COR-L47 (cell line): ENCODE data around the gene RNF157.
"Not testable (repeated sequence)": the region's sequence is repeated elsewhere in the genome, so short reads cannot be mapped to it uniquely, and the experiment has no call there.

ENCODE experiments used
- DNase-seq: peaks from one replicate; lab custom pipeline; 2025; lab: John Stamatoyannopoulos, UW

RNF157 gene

DNA sequence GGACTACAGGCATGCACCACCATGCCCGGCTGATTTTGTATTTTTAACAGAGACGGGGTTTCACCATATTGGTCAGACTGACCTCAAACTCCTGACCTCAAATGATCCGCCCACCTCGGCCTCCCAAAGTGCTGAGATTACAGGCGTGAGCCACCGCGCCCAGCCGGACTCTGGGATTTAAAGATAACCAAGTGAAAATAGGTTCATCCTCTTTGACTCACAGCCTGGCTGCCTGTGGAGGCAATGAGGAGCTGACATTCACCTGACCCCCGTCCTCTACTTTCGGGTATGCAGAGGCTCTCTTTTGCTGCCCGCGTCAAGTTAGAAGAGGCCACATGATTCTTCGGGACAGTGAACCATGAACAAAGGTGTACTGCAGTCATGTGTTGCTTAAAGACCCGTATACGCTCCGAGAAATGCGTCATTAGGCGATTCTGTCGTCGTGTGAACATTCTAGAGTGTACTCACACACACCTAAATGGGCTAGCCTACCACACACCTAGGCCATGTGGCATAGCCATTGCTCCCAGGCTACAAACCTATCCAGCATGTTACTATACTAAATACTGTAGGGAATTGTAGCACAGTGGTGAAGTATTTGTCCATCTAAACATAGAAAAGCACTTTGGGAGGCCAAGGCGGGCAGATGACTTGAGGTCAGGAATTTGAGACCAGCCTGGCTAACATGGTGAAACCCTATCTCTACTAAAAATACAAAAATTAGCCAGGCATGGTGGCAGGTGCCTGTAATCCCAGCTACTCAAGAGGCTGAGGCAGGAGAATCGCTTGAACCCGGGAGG, 12.9 kb upstream of the RNF157 start:
- DNase-seq = not testable (repeated sequence)

DNA sequence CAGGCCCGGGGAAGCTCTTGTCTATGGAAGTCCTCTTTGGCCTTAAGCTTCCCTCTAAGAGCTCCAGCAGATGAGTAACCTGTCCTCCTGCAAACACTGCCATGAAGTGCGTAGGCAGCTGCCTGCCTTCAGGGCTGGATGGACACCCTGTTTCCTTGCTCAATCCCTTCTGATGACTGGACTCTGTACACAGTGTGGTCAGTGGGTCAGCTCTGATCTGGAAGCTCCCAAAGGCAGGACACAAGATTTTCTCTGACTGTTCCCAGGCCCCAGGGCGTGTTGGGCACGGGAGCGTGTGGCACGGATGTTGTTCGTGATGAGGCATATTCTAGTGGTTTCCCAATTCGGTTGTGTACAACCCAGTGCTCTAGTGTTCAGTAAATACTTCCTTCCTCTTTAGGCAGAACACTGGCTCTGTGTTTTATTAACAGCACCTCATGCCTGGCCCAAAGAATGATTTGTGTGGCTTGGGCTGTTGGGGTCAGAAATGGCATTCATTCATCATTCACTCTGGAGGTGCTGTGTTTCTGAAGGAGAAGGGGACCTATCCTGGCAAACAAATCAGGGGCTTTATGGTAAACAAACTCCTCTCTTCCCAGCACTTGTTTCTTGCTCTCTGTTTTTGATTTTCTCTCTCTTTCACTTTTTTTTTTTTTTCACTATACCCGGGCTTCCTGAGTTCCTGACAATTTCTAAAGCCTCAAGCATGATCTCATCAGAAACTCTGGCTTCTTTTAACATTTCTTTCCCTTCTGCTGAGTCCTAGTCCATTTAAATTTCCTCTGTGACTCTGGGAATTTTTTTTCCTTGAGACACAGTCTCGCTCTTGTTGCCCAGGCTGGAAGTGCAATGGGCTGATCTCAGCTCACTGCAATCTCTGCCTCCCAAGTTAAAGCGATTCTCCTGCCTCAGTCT, 12.0 kb upstream of the RNF157 start:
- DNase-seq = no peak

DNA sequence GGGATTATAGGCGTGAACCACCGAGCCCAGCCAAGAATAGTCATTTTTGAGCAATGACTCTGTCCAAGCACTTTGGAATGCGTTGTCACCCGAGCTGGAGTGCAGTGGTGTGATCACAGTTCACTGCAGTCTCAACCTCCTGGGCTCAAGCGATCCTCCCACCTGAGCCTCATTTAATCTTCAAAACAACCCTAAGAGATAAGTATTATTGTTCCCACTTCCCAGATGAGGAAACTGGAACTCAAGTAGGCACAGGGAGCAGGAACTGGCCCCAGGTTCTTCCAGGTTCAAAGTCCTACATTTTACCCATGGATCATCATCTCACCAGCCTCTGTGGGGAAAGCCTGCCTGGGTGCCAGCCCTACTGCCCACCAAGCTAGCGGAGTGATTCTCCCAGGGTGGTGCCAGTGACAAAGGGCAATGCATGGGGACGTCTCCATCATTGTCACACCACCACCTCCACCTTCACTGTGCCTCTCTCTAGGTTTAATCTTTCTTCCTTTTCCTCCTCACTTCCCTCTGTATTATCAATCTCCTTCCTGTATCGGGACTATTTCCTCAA, 11.3 kb upstream of the RNF157 start:
- DNase-seq = no peak

DNA sequence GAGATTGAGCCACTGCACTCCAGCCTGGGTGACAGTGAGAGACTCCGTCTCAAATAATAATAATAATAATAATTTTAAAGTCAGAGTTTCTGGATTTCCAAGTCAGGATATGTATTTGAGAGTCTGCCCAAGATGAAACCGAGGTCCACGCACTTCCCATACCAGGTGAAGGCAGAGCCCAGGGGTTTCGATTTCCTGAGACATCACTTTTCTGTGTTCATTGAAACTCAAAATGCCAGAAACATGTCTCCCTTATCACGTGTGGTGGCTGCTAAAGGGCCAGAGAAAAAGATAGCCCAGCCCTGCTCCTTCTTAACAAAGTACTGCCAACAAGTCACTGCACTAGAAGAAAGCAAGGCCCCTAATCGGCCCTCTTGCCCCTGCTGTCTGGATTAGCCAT, 9.8 kb upstream of the RNF157 start:
- DNase-seq = no peak

DNA sequence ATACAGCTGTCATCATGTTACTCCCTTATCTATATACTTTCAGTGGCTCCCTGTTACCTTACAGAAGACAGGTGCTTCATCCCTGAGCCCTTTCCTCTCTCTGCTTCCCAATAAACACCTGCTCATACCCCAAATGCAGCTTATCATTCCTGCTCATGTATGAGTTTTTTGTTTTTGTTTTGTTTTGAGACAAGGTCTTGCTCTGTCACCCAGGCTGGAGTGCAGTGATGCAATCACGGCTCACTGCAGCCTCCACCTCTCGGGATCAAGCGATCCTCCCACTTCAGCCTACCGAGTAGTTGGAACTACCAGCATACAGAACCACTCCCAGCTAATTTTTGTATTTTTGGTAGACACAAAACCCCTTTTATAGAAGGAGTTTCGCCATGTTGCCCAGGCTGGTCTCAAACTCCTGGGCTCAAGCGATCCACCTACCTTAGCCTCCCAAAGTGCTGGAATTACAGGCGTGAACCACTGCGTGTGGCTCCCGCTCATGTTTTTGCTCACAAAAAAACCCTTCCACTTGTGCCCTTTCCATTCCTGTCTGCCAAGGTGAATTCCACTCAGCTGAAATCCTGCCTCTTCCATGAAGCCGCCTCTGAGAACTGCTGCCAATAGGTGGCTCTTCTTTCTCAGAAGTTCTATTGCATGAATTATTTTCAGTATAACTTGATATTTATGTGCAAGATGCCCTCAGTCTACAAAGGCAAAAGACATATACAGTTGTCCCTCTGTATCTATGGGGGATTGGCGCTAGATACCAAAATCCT, 7.9 kb upstream of the RNF157 start:
- no peak for DNase-seq

DNA sequence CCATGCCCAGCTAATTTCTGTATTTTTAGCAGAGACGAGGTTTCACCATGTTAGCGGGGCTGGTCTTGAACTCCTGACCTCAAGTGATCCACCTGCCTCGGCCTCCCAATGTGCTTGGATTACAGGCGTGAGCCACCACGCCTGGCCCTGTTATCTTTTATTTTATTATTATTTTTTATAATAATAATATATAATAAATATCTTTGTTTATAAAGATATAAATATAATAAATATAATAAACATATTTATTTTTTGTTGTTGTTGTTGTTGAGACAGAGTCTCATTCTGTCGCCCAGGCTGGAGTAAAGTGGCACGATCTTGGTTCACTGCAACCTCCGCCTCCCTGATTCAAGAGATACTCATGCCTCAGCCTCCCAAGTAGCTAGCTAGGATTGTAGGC, 7.0 kb upstream of the RNF157 start:
- DNase-seq = no peak

DNA sequence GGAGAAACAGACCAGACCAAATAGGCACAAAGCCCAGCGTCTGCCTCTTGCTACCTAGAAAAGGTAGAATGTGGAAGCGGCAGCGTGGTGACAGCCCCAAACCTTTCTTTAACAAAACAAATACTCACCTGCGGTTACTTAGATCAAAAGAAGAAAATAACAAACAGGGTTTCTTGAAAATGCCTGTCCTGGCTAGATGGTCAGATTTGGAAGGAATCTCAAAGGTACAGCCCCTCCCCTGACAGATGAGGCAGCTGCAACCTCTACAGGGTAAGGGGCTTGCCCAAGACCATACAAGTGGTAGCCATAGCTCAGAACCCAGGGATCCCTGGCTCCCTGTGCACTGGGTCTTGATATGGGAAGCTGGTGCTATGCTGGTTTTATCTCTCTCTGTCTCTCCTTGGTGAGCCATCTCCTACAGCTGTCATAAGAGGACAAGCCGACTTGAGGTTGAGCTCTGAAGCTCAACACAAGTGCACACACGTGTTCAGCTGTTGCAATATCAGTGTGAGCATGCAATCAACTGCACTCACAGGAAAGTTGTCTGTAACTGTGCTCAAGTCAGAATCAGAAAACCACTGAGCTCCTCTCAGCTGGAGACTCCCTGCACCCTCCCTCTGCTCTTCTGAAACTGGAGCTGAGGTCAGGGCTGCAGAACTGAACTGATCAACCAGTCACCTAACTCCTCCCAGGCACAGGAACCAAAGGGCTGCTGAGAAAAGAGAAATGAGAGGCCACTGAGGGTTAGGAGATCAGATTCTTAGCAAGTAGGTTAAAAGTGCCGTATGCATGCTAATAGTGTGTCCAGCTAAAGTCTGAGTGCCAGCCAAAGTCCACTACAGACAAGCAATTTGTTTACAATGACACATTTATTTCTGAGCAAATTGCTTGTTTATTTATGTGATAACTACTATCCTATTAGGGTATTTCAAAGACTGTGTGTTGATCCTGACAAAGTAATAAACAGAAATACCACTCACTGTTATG, 6.1 kb upstream of the RNF157 start:
- no peak for DNase-seq

DNA sequence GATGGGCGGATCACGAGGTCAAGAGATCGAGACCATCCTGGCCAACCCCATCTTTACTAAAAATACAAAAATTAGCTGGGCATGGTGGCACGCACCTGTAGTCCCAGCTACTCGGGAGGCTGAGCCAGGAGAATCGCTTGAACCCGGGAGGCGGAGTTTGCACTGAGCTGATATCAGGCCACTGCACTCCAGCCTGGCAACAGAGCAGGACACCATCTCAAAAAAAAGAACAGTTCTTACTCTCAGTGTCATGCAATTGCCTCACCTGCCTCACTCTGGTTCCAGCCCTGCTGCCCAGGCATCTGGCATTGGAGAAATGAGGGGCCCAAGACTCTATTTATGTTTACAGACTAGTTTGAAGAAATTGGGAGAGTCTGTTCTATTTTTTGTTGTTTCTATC, 4.4 kb upstream of the RNF157 start:
- DNase-seq = not testable (repeated sequence)

DNA sequence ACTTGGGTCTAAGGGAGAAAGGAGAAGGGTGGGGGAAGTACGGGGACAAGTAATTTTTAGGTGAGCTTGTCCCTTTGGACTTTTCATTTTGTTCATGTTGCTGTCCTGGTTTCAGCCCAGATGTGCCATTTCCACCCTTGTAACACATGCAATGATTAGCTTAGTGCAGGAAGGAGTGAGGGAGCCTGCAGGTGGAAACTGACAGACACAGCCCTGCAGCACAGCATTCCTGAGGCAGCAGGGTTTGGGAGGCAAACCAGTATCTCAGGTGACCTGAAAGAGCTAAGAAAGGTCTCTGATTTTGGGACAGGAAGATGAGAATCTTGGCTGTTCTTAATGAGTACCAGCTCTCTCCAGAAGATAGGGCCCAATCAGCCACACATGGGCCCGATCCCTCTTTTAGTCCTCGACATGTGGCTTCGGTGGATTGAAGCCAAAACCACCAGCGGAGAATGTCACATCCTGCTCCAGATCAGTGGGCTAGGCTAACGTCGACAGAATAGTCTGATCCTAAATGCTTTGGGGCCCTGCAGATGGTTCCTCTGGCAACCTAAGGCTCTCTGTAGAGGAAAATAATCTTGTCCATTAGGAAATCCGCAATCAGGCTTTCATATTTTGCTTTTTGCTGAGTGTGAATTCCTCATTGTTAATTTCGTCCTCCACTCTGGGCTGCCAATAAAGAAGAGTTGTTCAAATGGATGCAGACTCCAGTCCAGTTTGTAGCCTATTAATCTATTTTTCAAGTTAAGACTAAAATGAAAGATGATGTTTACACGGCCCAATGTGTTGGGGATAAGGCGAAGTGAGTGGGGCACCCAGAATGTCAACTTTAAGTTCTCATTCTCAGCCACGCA, 3.8 kb upstream of the RNF157 start:
- no peak for DNase-seq

DNA sequence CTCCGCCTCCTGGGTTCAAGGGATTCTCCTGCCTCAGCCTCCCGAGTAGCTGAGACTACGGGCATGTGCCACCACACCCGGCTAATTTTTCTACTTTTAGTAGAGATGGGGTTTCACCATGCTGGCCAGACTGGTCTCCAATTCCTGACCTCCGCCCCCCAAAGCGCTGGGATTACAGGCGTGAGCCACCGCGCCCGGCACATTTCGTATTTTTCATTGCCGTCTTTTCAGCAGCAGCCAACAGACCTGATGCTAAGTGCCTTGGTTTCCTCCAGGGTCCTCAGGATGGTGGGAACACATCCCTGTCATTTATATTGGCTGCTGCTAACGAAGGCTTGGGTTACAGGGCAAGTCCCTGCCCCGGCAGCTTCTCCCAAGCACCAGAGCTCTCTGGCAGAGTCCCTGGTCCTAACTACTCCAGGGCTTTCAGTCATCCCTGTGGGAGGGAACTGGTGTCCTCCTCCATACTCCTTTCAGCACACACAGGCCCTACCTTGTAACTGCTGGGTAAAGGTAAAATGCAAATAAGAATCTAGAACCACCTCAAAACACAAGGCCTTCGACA, 1.5 kb upstream of the RNF157 start:
- no peak for DNase-seq

DNA sequence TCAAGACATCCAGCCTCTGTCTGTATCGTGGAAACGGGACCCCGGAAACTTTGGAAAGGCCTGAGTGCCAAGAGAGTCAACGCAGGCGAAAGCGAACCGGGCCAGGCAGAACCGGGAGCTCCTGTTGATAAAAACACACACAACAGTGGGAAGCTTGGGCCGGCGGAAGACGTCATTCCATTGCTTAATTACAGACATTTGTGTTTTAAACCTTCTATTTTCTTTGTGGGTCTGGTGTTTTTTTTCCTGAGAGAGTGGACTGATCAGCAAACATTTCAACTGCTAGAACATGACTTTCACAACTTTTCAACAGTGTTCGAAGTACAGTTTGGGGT, 878 bp upstream of the RNF157 start:
- no peak for DNase-seq

DNA sequence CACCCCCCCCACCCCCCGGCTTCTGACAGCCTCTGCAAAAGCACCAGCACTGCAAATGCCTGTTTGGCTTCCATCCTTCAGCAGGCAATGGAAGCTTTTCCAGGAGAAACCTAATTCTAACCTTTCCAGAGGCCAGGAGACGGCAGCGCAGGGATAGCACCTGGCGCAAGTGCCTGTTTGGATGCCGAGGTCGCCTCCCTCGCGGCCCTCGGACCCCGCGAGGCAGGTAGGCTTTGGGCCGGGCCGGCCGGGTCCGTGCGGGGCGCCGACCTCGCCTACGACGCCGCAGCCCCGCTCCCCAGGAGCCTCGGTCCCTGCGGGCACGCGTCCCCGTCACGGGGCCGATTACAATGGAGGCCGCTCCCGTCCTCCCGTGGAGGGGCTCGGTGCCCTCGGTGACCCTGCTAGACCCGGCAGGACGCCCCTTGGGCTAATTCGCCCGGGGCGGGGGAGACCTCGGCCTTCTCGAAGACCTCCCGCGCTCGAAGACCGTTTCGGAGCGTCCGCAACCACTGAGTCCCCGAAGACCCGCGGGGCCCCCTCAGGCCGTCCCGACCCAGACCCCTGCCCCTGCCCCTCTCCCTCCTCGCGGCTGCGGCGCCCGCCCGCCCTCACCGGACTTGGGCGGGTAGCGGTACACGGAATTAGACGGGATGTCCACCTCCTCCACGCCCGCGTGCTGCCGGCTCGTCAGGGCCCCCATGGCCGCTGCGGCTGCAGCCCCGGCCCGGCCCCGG, 587 bp downstream of the RNF157 start:
- DNase-seq = no peak

DNA sequence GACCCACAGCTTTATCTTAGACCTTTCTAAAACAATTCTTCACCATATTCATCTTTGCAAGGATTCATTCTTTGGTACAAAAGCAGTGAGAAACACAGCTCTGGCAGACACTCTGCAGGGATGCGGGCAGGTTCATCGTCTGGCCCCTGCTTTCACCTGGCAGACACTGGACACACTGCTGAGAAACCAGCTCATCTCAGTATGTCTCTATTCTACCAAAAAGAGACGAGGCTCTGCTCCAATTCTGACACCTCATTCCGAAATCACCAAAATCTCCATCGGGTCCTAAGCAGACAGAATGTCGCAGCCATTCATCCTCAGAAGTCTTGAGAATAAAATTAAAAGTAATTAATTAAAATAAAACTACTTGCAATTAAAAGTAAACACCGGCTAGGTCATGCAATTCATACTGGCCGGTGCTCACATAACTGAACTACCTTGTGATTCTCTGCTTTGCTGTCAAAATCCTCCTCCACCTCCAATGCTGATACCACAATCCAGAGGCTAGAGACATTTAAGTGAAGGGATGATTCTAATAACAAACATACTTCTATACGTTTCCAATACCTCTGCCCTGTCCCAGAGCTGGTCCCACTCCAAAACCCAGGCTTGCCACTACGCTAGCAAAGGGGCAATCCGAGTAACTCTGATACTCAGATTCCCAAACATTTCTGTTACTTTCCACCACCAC, 1.3 kb downstream of the RNF157 start:
- DNase-seq = no peak

DNA sequence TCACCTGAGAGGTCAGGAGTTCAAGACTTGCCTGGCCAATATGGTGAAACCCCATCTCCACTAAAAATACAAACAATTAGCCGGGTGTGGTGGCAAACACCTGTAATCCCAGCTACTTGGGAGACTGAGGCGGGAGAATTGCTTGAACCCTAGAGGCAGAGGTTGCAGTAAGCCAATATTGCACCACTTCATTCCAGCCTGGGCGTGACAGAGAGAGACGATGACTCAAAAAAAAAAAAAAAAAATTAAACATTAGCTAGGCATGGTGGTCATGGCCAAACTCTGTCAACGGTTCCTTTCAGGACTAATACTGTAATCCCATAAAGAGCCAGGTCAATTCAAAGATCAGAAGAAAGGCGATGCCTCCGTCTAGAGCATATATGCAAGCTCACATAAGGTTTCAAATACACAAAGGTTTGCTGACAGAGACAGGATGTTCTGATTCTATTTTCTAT, 2.4 kb downstream of the RNF157 start:
- DNase-seq = no peak

DNA sequence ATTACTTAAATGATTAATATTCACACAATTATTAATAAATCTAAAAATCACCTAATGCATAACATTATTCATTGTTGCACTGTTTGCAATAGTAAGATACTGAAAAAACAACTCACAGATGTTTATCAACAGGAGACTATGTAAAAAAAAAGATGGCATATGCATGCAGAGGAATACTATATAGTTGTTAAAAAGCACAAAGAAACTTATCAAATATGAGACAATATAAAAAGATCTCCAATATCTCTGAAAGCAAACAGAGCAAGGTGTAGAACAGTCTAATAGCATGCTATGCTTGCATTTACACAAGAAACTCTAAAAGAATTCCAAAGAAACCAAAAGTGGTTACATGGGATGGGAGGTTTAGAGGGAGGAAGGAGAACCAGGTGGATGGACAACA, 3.7 kb downstream of the RNF157 start:
- no peak for DNase-seq

DNA sequence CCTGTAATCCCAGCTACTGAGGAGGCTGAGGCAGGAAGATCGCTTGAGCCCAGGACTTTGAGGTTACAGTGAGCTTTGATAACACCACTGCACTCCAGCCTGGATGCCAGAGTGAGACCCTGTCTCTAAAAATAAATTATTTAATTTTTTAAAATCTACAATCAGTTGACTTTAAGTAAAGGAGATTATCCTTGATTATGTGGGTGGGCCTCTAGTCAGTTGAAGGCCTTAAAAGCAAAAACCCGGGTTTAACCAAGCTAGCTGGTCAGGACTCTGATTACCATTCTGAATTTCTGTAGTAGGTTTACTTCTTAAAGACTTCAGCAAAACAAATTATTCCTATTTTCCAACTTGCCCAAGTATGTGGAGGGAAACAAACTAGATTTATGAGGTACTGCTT, 4.4 kb downstream of the RNF157 start:
- no peak for DNase-seq

DNA sequence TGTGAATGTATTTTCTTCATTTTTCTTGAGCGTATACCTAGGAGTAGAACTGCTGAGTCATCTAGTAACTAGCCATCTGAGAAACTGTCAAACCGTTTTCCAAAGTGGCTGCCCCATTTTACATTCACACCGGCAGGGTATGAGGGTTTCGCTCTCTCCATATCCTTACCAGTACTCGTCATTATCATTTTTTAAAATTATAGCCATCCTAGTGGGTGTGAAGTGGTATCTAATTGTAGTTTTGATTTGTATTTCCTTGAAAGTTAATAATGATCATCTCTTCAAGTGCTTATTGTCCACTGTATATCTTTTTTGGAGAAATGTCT, 6.0 kb downstream of the RNF157 start:
- no peak for DNase-seq

DNA sequence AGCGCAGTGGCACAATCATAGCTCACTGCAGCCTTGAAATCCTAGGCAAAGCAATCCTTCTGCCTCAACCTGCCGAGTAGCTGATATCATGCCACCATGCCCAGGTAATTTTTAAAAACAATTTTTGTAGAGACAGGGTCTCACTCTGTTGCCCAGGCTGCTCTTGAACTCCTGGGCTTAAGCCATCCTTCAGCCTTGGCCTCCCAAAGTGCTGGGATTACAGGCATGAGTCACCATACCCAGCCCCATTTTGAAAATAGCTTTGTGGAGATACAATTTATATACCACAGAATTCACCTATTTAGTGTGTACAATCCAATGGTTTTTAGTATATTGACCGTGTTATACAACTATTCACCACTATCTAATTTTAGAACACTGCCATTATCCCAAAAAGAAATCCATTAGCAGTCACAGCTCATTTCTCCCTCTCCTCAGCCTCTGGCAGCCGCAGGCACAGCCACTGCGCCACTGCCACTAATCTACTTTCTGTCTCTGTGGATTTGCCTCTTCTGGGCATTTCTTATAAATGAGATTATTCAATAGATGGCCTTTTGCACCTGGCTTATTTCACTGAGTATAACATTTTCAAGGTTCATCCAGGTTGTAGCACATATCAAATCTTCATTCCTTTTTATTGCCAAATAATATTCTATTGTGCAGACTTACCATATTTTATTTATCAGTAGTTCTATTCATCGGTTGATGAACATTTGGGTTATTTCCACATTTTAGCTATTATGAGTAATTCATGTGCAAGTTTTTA, 6.5 kb downstream of the RNF157 start:
- DNase-seq = no peak
